Activated CD4-positive, alpha-beta T cell treated with anti-CD3 and anti-CD28 coated beads for 36 hours (primary cell): ENCODE data around the gene TMEM186. TPM values are rescaled to one million over a fixed set of nuclear protein-coding genes. Genes with fewer than 3 reads are reported as not detected.
"Not testable (repeated sequence)": the region's sequence is repeated elsewhere in the genome, so short reads cannot be mapped to it uniquely, and the experiment has no call there.

Source experiments
- ATAC-seq: fragments of 200-7000 bp; cut with Tn5 transposase; one replicate; pipeline ENCODE4 v1.10.0; 2021; ENCODE audit warnings: mild to moderate bottlenecking, moderate library complexity
- CTCF ChIA-PET: fragments of 350-600 bp; sonication (Branson Sonifier 250); formaldehyde crosslinking; loops from one replicate; lab custom pipeline; 2021; ENCODE audit warnings: antibody characterized with exemption; lab: Charles Lee
- POLR2A ChIA-PET: fragments of 350-600 bp; sonication (Branson Sonifier 250); formaldehyde crosslinking; loops from one replicate; lab custom pipeline; 2021; ENCODE audit warnings: antibody characterized with exemption, inconsistent platforms; lab: Charles Lee
- DNase-seq: peaks from one replicate; pipeline ENCODE4 v3.0.0-alpha.2; 2020
- H3K27ac Mint-ChIP-seq: one replicate; pipeline ENCODE4 v1.8.0; 2021; ENCODE audit warnings: mixed read lengths
- H3K27me3 Mint-ChIP-seq: one replicate; pipeline ENCODE4 v1.8.0; 2021; ENCODE audit warnings: mixed read lengths
- H3K36me3 Mint-ChIP-seq: one replicate; pipeline ENCODE4 v1.8.0; 2021; ENCODE audit warnings: low read depth, mixed read lengths
- H3K4me1 Mint-ChIP-seq: one replicate; pipeline ENCODE4 v1.8.0; 2021; ENCODE audit warnings: mixed read lengths
- H3K4me3 Mint-ChIP-seq: one replicate; pipeline ENCODE4 v1.8.0; 2021; ENCODE audit warnings: mild to moderate bottlenecking, moderate library complexity, mixed read lengths
- H3K9me3 Mint-ChIP-seq: one replicate; pipeline ENCODE4 v1.8.0; 2021; ENCODE audit warnings: low read depth, mixed read lengths
- intact Hi-C, 2 experiments: fragments of 100-400 bp; cut with DNase I in 1 of 2; cut with micrococcal nuclease in 1 of 2; formaldehyde crosslinking; loops; one replicate each; pipeline versions ENCODE4 v1.14.2 to v1.15.1; 2022 to 2024; cut with DNase I, micrococcal nuclease
- total RNA-seq, 2 experiments: library from RNA; stranded (reverse); gene quantifications; one replicate each; pipeline ENCODE4 v1.2.3, GENCODE V29; 2021

Gene TMEM186
- total RNA-seq, 2 experiments from 2014 or later: 9.4 to 14.5 TPM

DNA sequence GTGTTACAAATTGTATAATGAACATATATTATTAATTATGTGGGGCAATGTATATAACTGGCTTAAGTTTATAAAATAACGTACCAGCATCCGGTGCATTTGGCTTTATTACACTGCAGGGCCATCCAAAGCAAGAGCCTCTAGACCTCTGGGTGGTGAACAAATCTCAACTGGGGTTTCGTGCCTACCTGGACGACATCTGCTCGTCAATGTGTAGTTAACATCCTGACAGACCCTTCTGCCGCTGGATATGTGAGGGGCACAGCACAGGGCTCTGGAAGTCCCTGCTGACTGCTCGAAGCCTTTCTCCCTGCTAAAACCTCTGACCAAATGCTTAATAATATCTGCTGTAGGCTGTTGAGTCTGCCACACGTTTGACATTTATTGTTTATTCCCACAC is 2.3 kb downstream of the TMEM186 start:
- no peak overlapping the region for H3K4me3 Mint-ChIP-seq
- intact Hi-C loops: loop anchor here (5.0 kb wide), 3 partner anchors 138 to 1947 kb away; partner anchors contain the start of genes HAPSTR1 (in 1 of the 2) and NUBP1 (in 1 of the 2)
- H3K36me3 Mint-ChIP-seq: peaks cover 21% of the 10 kb centered on the region
- DNase-seq (no peak), ATAC-seq (no peak)
- H3K27ac Mint-ChIP-seq: no peak overlapping the region
- CTCF ChIA-PET: no interaction called here
- H3K27me3 Mint-ChIP-seq: no peaks in the 10 kb centered on the region
- peaks cover 31% of the 10 kb centered on the region for H3K4me1 Mint-ChIP-seq
- POLR2A ChIA-PET: no interaction called here
- H3K9me3 Mint-ChIP-seq: no peaks in the 10 kb centered on the region

DNA sequence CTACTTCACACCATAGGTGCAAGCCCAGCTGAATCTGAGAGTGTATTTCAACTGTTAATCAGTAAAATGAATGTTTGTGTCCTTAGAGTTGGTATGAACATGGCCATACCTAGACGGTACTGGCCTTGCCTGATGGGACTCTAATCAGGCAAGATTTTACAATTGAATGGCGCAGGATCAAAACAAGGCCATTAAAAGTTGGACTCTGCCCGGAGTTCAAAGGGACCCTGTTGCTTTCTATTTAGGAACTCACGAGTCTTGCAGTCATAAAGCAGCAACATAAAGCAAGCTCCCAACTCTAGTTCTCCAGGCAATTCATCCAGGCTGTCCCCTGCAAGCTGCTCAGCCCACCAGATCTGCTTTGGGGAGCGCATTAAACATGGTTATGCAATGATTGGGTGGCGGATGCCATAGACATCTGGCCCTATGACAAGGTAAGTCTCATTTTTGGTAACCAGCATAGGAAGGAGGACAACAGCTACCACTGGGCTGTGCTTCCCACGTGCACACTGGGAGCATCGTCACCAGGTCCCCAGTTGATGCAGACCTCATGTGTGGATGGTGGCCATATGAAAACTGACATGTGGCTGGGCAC is 8.8 kb downstream of the TMEM186 start:
- Mint-ChIP-seq H3K27me3 (no peaks in the 10 kb centered on the region), H3K4me1 (no peaks in the 10 kb centered on the region), H3K27ac (no peak overlapping the region), H3K9me3 (no peaks in the 10 kb centered on the region), H3K4me3 (no peak overlapping the region), H3K36me3 (peaks cover 3% of the 10 kb centered on the region)
- DNase-seq (no peak), ATAC-seq (no peak)
- POLR2A ChIA-PET: no interaction called here
- CTCF ChIA-PET: interaction anchor here (0.6 kb wide), 1 partner anchor 91 kb away, joined by 4 read pairs; no protein-coding TSS in a partner anchor
- intact Hi-C loops: no loop called here

DNA sequence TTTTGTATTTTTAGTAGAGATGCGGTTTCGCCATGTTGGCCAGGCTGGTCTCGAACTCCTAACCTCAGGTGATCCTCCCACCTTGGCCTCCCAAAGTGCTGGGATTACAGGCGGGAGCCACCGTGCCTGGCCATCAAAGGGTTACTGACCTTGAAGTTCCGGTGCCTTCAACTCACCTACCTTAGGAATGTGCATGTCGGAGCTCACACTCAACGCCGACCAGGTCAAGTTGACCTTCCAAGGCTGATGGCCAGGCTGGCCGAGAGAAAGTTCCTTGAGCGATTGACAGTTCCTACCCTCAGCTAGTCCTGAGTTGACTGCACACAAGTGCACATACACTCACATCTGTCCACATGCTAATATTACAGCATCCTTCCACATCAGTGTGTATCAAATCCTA is 11.1 kb downstream of the TMEM186 start:
- ATAC-seq, H3K27ac Mint-ChIP-seq, DNase-seq, intact Hi-C loops, H3K36me3 Mint-ChIP-seq, POLR2A ChIA-PET, H3K27me3 Mint-ChIP-seq, H3K4me1 Mint-ChIP-seq, H3K9me3 Mint-ChIP-seq, H3K4me3 Mint-ChIP-seq: not testable (repeated sequence)
- CTCF ChIA-PET: interaction anchor here (0.6 to 1.0 kb wide), 2 partner anchors 30 to 31 kb away, joined by 3 to 4 read pairs; no protein-coding TSS in a partner anchor

DNA sequence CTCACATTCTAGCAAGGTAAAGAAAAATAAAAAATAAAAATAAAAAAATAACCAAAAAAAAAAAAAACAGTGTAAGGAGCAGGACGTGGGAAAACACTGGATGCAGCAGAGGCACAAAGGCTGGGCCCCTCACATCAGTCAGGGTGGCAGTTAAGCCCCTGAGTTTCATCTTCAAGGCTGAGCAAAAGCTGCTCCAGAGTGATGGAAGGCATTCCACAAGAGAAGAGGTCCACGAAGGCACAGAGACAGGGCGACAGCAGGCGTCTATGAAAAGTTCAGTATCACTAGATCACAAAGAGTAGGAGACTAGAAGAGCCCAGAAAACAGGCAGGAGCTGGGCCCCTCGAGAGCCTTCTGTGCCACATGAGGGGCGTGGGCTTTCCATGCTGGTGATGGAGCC is 12.0 kb downstream of the TMEM186 start:
- DNase-seq (no peak), ATAC-seq (no peak)
- ChIA-PET CTCF (interaction anchor here (1.2 kb wide), 1 partner anchor 8 kb away, joined by 3 read pairs; no protein-coding TSS in a partner anchor), POLR2A (no interaction called here)
- Mint-ChIP-seq H3K4me1 (no peaks in the 10 kb centered on the region), H3K36me3 (no peaks in the 10 kb centered on the region), H3K9me3 (no peaks in the 10 kb centered on the region), H3K4me3 (no peak overlapping the region), H3K27me3 (no peaks in the 10 kb centered on the region), H3K27ac (no peak overlapping the region)
- intact Hi-C loops: no loop called here

DNA sequence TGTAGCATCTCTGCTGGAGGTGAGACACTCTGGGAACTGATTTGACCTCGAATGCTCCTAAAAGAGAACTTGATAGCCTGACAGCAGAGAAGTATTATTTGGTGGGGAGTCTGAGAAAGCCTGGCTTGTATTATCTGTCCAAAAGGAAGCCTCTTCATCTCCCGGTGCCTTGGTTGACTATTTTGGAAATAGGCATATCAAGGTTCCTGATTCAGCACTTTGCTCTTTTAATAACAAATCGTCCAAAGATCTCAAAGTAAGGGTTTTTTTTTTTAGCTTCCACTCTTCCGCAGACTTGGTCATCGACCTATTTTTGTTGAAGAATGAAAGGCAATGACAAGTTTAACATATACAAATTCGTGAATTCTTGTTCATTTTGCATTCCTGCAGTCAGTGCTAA is 14.8 kb downstream of the TMEM186 start:
- ChIA-PET POLR2A (no interaction called here), CTCF (interaction anchor here (0.6 kb wide), 1 partner anchor 98 kb away, joined by 3 read pairs; no protein-coding TSS in a partner anchor)
- Mint-ChIP-seq H3K27ac (no peak overlapping the region), H3K9me3 (no peaks in the 10 kb centered on the region), H3K27me3 (no peaks in the 10 kb centered on the region), H3K36me3 (no peaks in the 10 kb centered on the region), H3K4me1 (no peaks in the 10 kb centered on the region), H3K4me3 (no peak overlapping the region)
- intact Hi-C loops: no loop called here
- ATAC-seq (no peak), DNase-seq (no peak)

DNA sequence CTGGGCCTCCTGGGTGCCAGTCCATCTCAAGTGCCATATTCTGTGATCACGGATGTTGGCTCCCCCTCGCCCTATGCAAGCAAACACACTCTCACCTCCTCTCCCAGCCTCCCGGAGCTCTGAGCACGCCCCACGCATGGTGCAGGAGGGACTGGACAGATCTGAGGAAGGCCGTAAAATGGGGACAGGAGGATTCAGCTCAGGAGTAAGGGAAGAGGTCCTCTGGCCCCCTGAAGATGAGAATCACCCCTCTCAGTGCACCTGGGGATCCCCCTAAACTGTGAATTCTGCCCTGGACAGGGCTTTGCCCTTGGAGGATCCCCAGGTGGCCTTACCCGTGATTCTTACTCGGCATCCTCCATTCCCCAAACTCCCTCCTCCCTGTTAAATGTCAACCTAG is 15.6 kb downstream of the TMEM186 start:
- peaks cover 4% of the 10 kb centered on the region for H3K36me3 Mint-ChIP-seq
- H3K4me3 Mint-ChIP-seq: no peak overlapping the region
- no peaks in the 10 kb centered on the region for H3K27me3 Mint-ChIP-seq
- no peaks in the 10 kb centered on the region for H3K9me3 Mint-ChIP-seq
- CTCF ChIA-PET: no interaction called here
- intact Hi-C loops: no loop called here
- DNase-seq (no peak), ATAC-seq (no peak)
- no peak overlapping the region for H3K27ac Mint-ChIP-seq
- POLR2A ChIA-PET: no interaction called here
- no peaks in the 10 kb centered on the region for H3K4me1 Mint-ChIP-seq

DNA sequence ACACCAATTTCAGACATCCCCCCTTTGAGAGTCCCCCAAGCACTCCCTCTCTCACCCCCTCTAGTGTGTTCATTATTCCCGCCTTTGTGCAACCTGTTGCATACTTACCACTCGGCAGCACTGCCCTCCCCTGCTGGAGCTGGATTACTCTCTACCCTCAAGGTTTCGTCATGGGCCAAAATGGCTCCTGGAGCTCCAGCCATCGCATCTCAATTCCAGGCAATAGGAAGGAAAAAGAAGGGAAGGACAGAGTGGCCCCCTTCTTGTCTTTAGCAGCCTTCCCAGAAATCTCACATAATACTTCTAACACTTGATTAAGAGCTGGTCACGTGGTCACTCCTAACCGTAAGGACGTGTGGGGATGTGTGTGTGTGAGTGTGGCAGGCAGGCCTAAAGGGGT is 20.2 kb downstream of the TMEM186 start:
- ChIA-PET CTCF (no interaction called here), POLR2A (no interaction called here)
- no peak for DNase-seq
- Mint-ChIP-seq H3K4me1 (no peaks in the 10 kb centered on the region), H3K4me3 (no peak overlapping the region), H3K27ac (no peak overlapping the region), H3K36me3 (peaks cover 10% of the 10 kb centered on the region), H3K27me3 (no peaks in the 10 kb centered on the region), H3K9me3 (no peaks in the 10 kb centered on the region)
- intact Hi-C loops: no loop called here
- no peak for ATAC-seq

DNA sequence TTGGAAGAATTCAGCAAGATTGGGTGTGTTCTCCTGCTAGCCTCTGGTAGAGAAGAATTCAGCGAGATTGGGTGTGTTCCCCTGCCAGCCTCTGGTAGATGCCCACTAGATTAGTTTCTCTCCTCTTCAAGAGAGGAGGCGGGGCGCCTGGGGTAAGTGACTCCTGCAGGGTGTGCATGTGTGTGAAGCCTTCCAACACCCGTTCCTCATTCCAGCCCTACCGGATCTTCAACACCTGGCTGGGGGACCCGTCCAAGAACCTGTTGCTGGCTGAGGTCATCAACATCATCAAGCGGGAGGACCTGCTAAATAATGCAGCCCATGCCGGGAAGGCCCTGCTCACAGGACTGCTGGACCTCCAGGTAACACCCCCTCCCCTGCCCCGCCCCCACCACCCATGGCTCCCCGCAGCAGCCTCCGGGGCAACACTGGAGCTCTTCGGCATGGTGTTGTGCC is 21.3 kb downstream of the TMEM186 start:
- H3K27me3 Mint-ChIP-seq: no peaks in the 10 kb centered on the region
- DNase-seq: no peak
- no peak for ATAC-seq
- no peak overlapping the region for H3K27ac Mint-ChIP-seq
- H3K4me3 Mint-ChIP-seq: no peak overlapping the region
- H3K9me3 Mint-ChIP-seq: no peaks in the 10 kb centered on the region
- intact Hi-C loops: no loop called here
- H3K4me1 Mint-ChIP-seq: no peaks in the 10 kb centered on the region
- ChIA-PET CTCF (no interaction called here), POLR2A (no interaction called here)
- peaks cover 10% of the 10 kb centered on the region for H3K36me3 Mint-ChIP-seq

DNA sequence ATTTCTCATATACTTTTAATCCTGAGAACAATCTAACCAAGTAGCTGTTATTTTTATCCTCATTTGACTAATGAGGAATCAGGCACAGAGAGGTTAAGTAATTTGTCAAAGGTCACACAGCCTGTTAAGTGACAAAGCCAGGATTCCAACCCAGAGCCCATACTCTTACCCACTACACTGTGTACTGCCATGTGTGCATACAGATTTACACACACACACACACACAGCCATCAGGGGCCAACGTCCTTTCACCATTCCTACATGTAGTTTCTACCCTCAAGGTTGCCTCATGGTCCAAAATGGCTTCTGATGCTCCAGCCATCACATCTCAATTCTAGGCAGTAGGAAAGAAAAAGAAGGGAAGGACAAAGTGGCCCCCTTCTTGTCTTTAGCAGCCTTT is 22.1 kb downstream of the TMEM186 start:
- H3K9me3 Mint-ChIP-seq: no peaks in the 10 kb centered on the region
- ChIA-PET CTCF (interaction anchor here (0.6 kb wide), 1 partner anchor 115 kb away, joined by 4 read pairs; no protein-coding TSS in a partner anchor), POLR2A (no interaction called here)
- peaks cover 10% of the 10 kb centered on the region for H3K36me3 Mint-ChIP-seq
- H3K4me3 Mint-ChIP-seq: no peak overlapping the region
- H3K27ac Mint-ChIP-seq: no peak overlapping the region
- ATAC-seq (no peak), DNase-seq (no peak)
- H3K4me1 Mint-ChIP-seq: no peaks in the 10 kb centered on the region
- intact Hi-C loops: no loop called here
- H3K27me3 Mint-ChIP-seq: no peaks in the 10 kb centered on the region

DNA sequence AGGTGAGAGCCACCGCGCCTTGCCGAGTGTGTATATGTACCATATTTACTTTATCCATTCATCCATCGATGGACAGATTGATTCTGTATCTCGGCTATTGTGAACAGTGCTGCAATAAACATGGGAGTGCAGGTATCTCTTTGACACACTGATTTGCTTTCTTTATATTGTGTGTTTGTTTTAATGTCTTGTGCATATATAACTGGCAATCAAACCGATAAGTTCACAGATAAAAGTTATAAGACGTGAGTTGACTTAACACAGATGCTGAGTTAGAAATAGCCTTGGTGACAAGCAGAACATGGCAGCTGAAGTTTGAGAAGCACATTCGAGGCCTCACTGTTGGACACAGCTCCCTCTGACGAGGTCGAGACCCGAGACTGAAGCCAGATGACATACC is 23.2 kb downstream of the TMEM186 start:
- ChIA-PET CTCF (interaction anchor here (0.7 kb wide), 1 partner anchor 106 kb away, joined by 3 read pairs; no protein-coding TSS in a partner anchor), POLR2A (no interaction called here)
- no peak for DNase-seq
- Mint-ChIP-seq H3K4me1 (no peaks in the 10 kb centered on the region), H3K9me3 (no peaks in the 10 kb centered on the region), H3K27me3 (no peaks in the 10 kb centered on the region), H3K36me3 (peaks cover 10% of the 10 kb centered on the region), H3K4me3 (no peak overlapping the region), H3K27ac (no peak overlapping the region)
- no peak for ATAC-seq
- intact Hi-C loops: no loop called here

DNA sequence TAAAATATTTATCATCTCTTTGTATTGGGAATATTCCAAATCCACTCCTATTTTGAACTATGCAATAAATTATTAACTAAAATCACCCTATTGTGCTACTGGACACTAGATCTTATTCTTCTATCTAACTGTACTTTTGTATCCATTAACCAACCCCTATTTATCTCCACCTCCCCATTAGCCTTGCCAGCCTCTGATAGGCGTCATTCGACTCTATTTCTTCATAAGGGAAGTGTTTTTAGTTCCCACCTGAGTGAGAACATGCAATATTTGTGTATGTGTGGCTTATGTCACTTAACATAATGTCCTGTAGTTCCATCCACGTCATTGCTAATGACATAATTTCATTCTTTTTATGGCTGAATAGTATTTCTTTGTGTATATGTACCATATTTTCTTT is 23.9 kb downstream of the TMEM186 start:
- ChIA-PET POLR2A (no interaction called here), CTCF (no interaction called here)
- no peak overlapping the region for H3K27ac Mint-ChIP-seq
- intact Hi-C loops: no loop called here
- peaks cover 13% of the 10 kb centered on the region for H3K36me3 Mint-ChIP-seq
- H3K4me1 Mint-ChIP-seq: no peaks in the 10 kb centered on the region
- DNase-seq (no peak), ATAC-seq (no peak)
- no peaks in the 10 kb centered on the region for H3K9me3 Mint-ChIP-seq
- no peak overlapping the region for H3K4me3 Mint-ChIP-seq
- no peaks in the 10 kb centered on the region for H3K27me3 Mint-ChIP-seq

DNA sequence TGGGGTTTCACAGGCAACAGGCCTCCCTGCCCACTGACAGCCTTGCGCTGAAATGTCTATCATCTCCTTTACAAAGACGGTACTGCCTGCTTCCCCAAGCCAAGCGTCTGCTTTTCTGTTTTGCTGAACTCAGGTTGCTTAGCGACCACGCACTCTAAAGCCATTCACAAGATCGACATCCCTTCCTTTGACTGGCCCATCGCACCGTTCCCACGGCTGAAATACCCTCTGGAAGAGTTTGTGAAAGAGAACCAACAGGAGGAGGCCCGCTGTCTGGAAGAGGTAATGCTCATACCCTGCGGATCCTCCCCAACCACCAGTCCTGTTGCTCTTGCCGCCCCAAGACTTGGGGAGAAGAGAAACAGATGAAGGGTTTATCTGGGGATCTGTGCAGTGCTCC is 28.7 kb downstream of the TMEM186 start:
- CTCF ChIA-PET: no interaction called here
- Mint-ChIP-seq H3K4me3 (no peak overlapping the region), H3K4me1 (no peaks in the 10 kb centered on the region)

More for the DNA sequence above, 28.7 kb downstream of the TMEM186 start:
- DNase-seq (no peak), ATAC-seq (no peak)
- intact Hi-C loops: no loop called here
- Mint-ChIP-seq H3K9me3 (no peaks in the 10 kb centered on the region), H3K27ac (no peak overlapping the region), H3K27me3 (no peaks in the 10 kb centered on the region), H3K36me3 (peaks cover 3% of the 10 kb centered on the region)
- POLR2A ChIA-PET: no interaction called here
